Sigmoid colon (tissue), 7 donors: ENCODE results near the gene GPR25. TPM values are rescaled to one million over a fixed set of nuclear protein-coding genes. Genes with fewer than 3 reads are reported as not detected.

ENCODE experiments used
- DNase-seq: peaks from one replicate; pipeline ENCODE4 v3.0.0-alpha.2; 2019
- H3K27ac ChIP-seq, 4 donors: fragments of 200-600 bp; sonication (generic); one replicate each; pipeline ENCODE4 v1.5.1; 2016 to 2019; ENCODE audit warnings: mild to moderate bottlenecking in 1 of 4
- H3K27me3 ChIP-seq, 3 donors: fragments of 200-600 bp; sonication (generic); one replicate each; pipeline ENCODE4 v1.5.1; 2019; ENCODE audit warnings: mild to moderate bottlenecking in 1 of 3
- H3K36me3 ChIP-seq, 4 donors: fragments of 200-600 bp; sonication (generic); one replicate each; pipeline ENCODE4 v1.5.1; 2016 to 2019
- H3K4me1 ChIP-seq, 4 donors: fragments of 200-600 bp; sonication (generic); one replicate each; pipeline ENCODE4 v1.5.1; 2017 to 2019
- H3K4me3 ChIP-seq, 4 donors: fragments of 200-600 bp; sonication (generic); one replicate each; pipeline ENCODE4 v1.5.1; 2017 to 2019; ENCODE audit warnings: mild to moderate bottlenecking in 2 of 4, moderate library complexity in 1 of 4
- H3K9me3 ChIP-seq, 4 donors: fragments of 200-600 bp in 3 of 4; sonication (generic) in 3 of 4; one replicate each; pipeline versions ENCODE4 v1.5.1 to v1.6.1; 2013 to 2019
- EP300 ChIP-seq, 4 donors: sonication (generic); formaldehyde crosslinking; IDR thresholded peaks; one replicate each; pipeline ENCODE4 v1.6.1; 2017; ENCODE audit warnings: antibody characterized with exemption in 4 of 4
- POLR2A ChIP-seq, 2 donors: fragments of 450-650 bp; IDR thresholded peaks; one replicate each; pipeline ENCODE4 v1.6.1; 2016; ENCODE audit warnings: antibody characterized with exemption in 2 of 2, mild to moderate bottlenecking in 2 of 2, moderate library complexity in 2 of 2
- POLR2AphosphoS5 ChIP-seq, 4 donors: sonication (generic); formaldehyde crosslinking; IDR thresholded peaks; one replicate each; pipeline ENCODE4 v1.6.1; 2017; ENCODE audit warnings: antibody characterized with exemption in 4 of 4
- WGBS, 2 donors: extraction: QIAGEN DNeasy Blood & Tissue Kit; methylation state at CpG; one replicate each; pipeline ENCODE4 v1.1.7; 2013; 5-methylcytosine and 5-hydroxymethylcytosine counted together
- intact Hi-C: fragments of 100-400 bp; cut with DNase I; formaldehyde crosslinking; loops from one replicate; pipeline ENCODE4 v1.15.1; 2023
- polyA plus RNA-seq, 3 donors: library from polyadenylated mRNA; stranded (reverse); fragments of 200-250 nt; gene quantifications; one replicate each; pipeline ENCODE4 v1.2.3, GENCODE V29; 2013
- total RNA-seq, 4 donors: library from RNA; depleted of rRNA; stranded (reverse); fragments of >200 nt; gene quantifications; one replicate each; pipeline ENCODE4 v1.1.0, GENCODE V29; 2016
- TF ChIP-seq, protein P1 (sequence below), 4 experiments: fragments of 450-650 bp in 3 of 4; fragments of 200-600 bp in 1 of 4; IDR thresholded peaks; one replicate each; pipeline ENCODE4 v1.5.1; 2016 to 2019; ENCODE audit warnings: antibody characterized with exemption in 4 of 4, mild to moderate bottlenecking in 3 of 4, moderate library complexity in 2 of 4
- donor health status: healthy with polysubstance abuse.
- donor health status: Bipolar disorder and iron deficiency.
- donor health status: healthy.

GPR25 gene
- total and polyA plus RNA-seq, 7 donors: 1.0 TPM; not detected in 6

- peaks cover 6 to 41% (median 25%) of the 10 kb centered on the region in 3 donors for H3K27me3 ChIP-seq
- DNase-seq: no peak
- H3K4me3 ChIP-seq: no peak overlapping the region
- TF ChIP-seq, protein P1, sequence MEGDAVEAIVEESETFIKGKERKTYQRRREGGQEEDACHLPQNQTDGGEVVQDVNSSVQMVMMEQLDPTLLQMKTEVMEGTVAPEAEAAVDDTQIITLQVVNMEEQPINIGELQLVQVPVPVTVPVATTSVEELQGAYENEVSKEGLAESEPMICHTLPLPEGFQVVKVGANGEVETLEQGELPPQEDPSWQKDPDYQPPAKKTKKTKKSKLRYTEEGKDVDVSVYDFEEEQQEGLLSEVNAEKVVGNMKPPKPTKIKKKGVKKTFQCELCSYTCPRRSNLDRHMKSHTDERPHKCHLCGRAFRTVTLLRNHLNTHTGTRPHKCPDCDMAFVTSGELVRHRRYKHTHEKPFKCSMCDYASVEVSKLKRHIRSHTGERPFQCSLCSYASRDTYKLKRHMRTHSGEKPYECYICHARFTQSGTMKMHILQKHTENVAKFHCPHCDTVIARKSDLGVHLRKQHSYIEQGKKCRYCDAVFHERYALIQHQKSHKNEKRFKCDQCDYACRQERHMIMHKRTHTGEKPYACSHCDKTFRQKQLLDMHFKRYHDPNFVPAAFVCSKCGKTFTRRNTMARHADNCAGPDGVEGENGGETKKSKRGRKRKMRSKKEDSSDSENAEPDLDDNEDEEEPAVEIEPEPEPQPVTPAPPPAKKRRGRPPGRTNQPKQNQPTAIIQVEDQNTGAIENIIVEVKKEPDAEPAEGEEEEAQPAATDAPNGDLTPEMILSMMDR (IDR thresholded peaks at IDR 0.05): no peak
- no peak for TF ChIP-seq POLR2A (IDR thresholded peaks at IDR 0.05)
- intact Hi-C loops: no loop called here
- peaks cover 0 to 14% (median 12%) of the 10 kb centered on the region in 4 donors for H3K4me1 ChIP-seq
- no peaks in the 10 kb centered on the region for H3K36me3 ChIP-seq
- H3K27ac ChIP-seq: no peak overlapping the region
- no peaks in the 10 kb centered on the region for H3K9me3 ChIP-seq
- 90% methylated on average over 2 of the region's 2 CpGs for WGBS, 2 donors
These were observed 16.8 kb downstream of the GPR25 start for GRCh38 chr1:200889571-200889970.

- 94 to 97% methylated on average over 15 of the region's 15 CpGs for WGBS, 2 donors
These were observed 17.2 kb downstream of the GPR25 start for GRCh38 chr1:200890027-200890426.

GRCh38 chr1:200890818-200891773 lies 18.3 kb downstream of the GPR25 start:
- TF ChIP-seq POLR2A (IDR thresholded peaks at IDR 0.05): no peak
- no peak for TF ChIP-seq POLR2AphosphoS5 (IDR thresholded peaks at IDR 0.05)
- TF ChIP-seq, protein P1 (IDR thresholded peaks at IDR 0.05): no peak
- TF ChIP-seq EP300 (IDR thresholded peaks at IDR 0.05): no peak
- WGBS, 2 donors: 2% methylated on average over 72 of the region's 72 CpGs
- peak; percentile 62 for DNase-seq

More at GRCh38 chr1:200890027-200890426, 17.2 kb downstream of the GPR25 start:
- Histone ChIP-seq H3K27ac (no peak overlapping the region), H3K4me1 (peaks cover 0 to 14% (median 12%) of the 10 kb centered on the region in 4 donors), H3K27me3 (peaks cover 6 to 41% (median 25%) of the 10 kb centered on the region in 3 donors), H3K36me3 (no peaks in the 10 kb centered on the region), H3K4me3 (no peak overlapping the region), H3K9me3 (no peaks in the 10 kb centered on the region)
- DNase-seq: peak; percentile 42
- intact Hi-C loops: no loop called here
- TF ChIP-seq POLR2A (IDR thresholded peaks at IDR 0.05) (no peak), EP300 (IDR thresholded peaks at IDR 0.05) (no peak), POLR2AphosphoS5 (IDR thresholded peaks at IDR 0.05) (no peak)
- TF ChIP-seq, protein P1 (IDR thresholded peaks at IDR 0.05): no peak

GRCh38 chr1:200891774-200892157 lies 19.0 kb downstream of the GPR25 start:
- Histone ChIP-seq H3K36me3 (no peaks in the 10 kb centered on the region), H3K27ac (no peak overlapping the region), H3K9me3 (no peaks in the 10 kb centered on the region), H3K4me1 (peaks cover 0 to 14% (median 12%) of the 10 kb centered on the region in 4 donors), H3K4me3 (peak overlapping the region in 3 of 4 donors; percentile 31 to 47 (median 45)), H3K27me3 (peaks cover 6 to 41% (median 25%) of the 10 kb centered on the region in 3 donors)
- TF ChIP-seq POLR2AphosphoS5 (IDR thresholded peaks at IDR 0.05) (no peak), EP300 (IDR thresholded peaks at IDR 0.05) (no peak), POLR2A (IDR thresholded peaks at IDR 0.05) (no peak)
- TF ChIP-seq, protein P1 (IDR thresholded peaks at IDR 0.05): no peak
- DNase-seq: peak; percentile 40
- intact Hi-C loops: no loop called here
- WGBS, 2 donors: 19 to 21% methylated on average over 8 of the region's 8 CpGs

More at GRCh38 chr1:200890818-200891773, 18.3 kb downstream of the GPR25 start:
- peaks cover 6 to 41% (median 25%) of the 10 kb centered on the region in 3 donors for H3K27me3 ChIP-seq
- H3K36me3 ChIP-seq: no peaks in the 10 kb centered on the region
- H3K4me3 ChIP-seq: peak overlapping the region; percentile 18 to 47 (median 38)
- H3K9me3 ChIP-seq: no peaks in the 10 kb centered on the region
- peaks cover 0 to 14% (median 12%) of the 10 kb centered on the region in 4 donors for H3K4me1 ChIP-seq
- H3K27ac ChIP-seq: no peak overlapping the region
- intact Hi-C loops: no loop called here
